ENCODE results near the gene TNFSF12. TPM values are rescaled to one million over a fixed set of nuclear protein-coding genes. Genes with fewer than 3 reads are reported as not detected.

The TNFSF12 gene
- total and polyA plus RNA-seq, 9 of the 15 experiments (the other 6 are each of a cell fraction or from before 2014, with no cell fraction given): 0.03 to 0.95 (median 0.19) TPM; not detected in 3

DNA sequence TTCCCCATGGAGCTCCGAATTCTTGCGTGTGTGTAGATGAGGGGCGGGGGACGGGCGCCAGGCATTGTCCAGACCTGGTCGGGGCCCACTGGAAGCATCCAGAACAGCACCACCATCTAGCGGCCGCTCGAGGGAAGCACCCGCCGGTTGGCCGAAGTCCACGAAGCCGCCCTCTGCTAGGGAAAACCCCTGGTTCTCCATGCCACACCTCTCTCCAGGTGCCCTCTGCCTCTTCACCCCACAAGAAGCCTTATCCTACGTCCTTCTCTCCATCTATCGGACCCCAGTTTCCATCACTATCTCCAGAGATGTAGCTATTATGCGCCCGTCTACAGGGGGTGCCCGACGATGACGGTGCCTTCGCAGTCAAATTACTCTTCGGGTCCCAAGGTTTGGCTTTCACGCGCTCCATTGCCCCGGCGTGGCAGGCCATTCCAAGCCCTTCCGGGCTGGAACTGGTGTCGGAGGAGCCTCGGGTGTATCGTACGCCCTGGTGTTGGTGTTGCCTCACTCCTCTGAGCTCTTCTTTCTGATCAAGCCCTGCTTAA is 12.2 kb downstream of the TNFSF12 start (continued):
- TF ChIP-seq, protein P1, sequence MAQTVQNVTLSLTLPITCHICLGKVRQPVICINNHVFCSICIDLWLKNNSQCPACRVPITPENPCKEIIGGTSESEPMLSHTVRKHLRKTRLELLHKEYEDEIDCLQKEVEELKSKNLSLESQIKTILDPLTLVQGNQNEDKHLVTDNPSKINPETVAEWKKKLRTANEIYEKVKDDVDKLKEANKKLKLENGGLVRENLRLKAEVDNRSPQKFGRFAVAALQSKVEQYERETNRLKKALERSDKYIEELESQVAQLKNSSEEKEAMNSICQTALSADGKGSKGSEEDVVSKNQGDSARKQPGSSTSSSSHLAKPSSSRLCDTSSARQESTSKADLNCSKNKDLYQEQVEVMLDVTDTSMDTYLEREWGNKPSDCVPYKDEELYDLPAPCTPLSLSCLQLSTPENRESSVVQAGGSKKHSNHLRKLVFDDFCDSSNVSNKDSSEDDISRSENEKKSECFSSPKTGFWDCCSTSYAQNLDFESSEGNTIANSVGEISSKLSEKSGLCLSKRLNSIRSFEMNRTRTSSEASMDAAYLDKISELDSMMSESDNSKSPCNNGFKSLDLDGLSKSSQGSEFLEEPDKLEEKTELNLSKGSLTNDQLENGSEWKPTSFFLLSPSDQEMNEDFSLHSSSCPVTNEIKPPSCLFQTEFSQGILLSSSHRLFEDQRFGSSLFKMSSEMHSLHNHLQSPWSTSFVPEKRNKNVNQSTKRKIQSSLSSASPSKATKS (CRISPR knock-in tag; IDR thresholded peaks at IDR 0.05): no peak
- TF ChIP-seq HBP1 (CRISPR knock-in tag; IDR thresholded peaks at IDR 0.05) (no peak), SMC3 (conservative IDR thresholded peaks at IDR 0.05; ENCODE audit: insufficient read depth, low read depth, low read length) (peak; percentile 63; the same call in 1 of the 2 replicates), SMARCB1 (IDR thresholded peaks at IDR 0.05; ENCODE audit: insufficient read length, low read depth) (no peak), OTX1 (CRISPR knock-in tag; IDR thresholded peaks at IDR 0.05) (no peak), XRCC3 (IDR thresholded peaks at IDR 0.05) (no peak), FOXM1 (IDR thresholded peaks at IDR 0.05; ENCODE audit: low read depth) (no peak), FOXM1 (CRISPR knock-in tag; IDR thresholded peaks at IDR 0.05; ENCODE audit: low read depth) (no peak), MED1 (CRISPR knock-in tag; IDR thresholded peaks at IDR 0.05; ENCODE audit: borderline replicate concordance) (no peak), ZNF354B (CRISPR knock-in tag; IDR thresholded peaks at IDR 0.05) (no peak), KDM4B (IDR thresholded peaks at IDR 0.05; ENCODE audit: borderline replicate concordance in 2 of 2, low read depth in 1 of 2) (no peak), GTF2F1 (IDR thresholded peaks at IDR 0.05; ENCODE audit: low read depth, low read length) (no peak), RREB1 (CRISPR knock-in tag; IDR thresholded peaks at IDR 0.05) (no peak), POLR2AphosphoS2 (IDR thresholded peaks at IDR 0.05; ENCODE audit: low read length) (no peak), PCBP1 (IDR thresholded peaks at IDR 0.05; ENCODE audit: low read depth, low read length, poor library complexity, severe bottlenecking) (no peak)
